HG02884 (cell line): ENCODE data around the gene CTR9.

Experiments used
- ATAC-seq: cut with Tn5 transposase; IDR thresholded peaks from one replicate; pipeline ENCODE4 v1.9.1; 2021; ENCODE audit warnings: mild to moderate bottlenecking, moderate library complexity; ENCODE audit not compliant: unreplicated experiment

The CTR9 gene

GRCh38 chr11:10742460-10743208 lies 8.4 kb upstream of the CTR9 start:
- no peak for ATAC-seq

- no peak for ATAC-seq
Measured at GRCh38 chr11:10743354-10744000, 7.6 kb upstream of the CTR9 start.

- no peak for ATAC-seq
Measured at GRCh38 chr11:10744206-10744605, 6.8 kb upstream of the CTR9 start.

GRCh38 chr11:10746871-10747270 lies 4.2 kb upstream of the CTR9 start:
- no peak for ATAC-seq

- no peak for ATAC-seq
Measured at GRCh38 chr11:10747733-10748132, 3.3 kb upstream of the CTR9 start.

GRCh38 chr11:10749476-10749875 lies 1.6 kb upstream of the CTR9 start:
- ATAC-seq = no peak

- peak; percentile 19 for ATAC-seq
Measured at GRCh38 chr11:10751581-10751940, 515 bp downstream of the CTR9 start.

- ATAC-seq = no peak
Measured at GRCh38 chr11:10752061-10752460, 1.0 kb downstream of the CTR9 start.

GRCh38 chr11:10752486-10752885 lies 1.4 kb downstream of the CTR9 start:
- ATAC-seq = no peak

GRCh38 chr11:10758957-10759356 lies 7.9 kb downstream of the CTR9 start:
- ATAC-seq = no peak

GRCh38 chr11:10761085-10761698 lies 10.1 kb downstream of the CTR9 start:
- ATAC-seq = no peak

- ATAC-seq = peak; percentile 85
Measured at GRCh38 chr11:10762185-10762584, 11.1 kb downstream of the CTR9 start.

- no peak for ATAC-seq
Measured at GRCh38 chr11:10762913-10763421, 11.9 kb downstream of the CTR9 start.

GRCh38 chr11:10763766-10764165 lies 12.7 kb downstream of the CTR9 start:
- ATAC-seq = no peak

- ATAC-seq = no peak
Measured at GRCh38 chr11:10764412-10764811, 13.4 kb downstream of the CTR9 start.

- ATAC-seq = no peak
Measured at GRCh38 chr11:10770626-10771254, 19.7 kb downstream of the CTR9 start.

- no peak for ATAC-seq
Measured at GRCh38 chr11:10771457-10771856, 20.4 kb downstream of the CTR9 start.

- no peak for ATAC-seq
Measured at GRCh38 chr11:10774811-10775210, 23.8 kb downstream of the CTR9 start.

- ATAC-seq = no peak
Measured at GRCh38 chr11:10777393-10777793, 26.3 kb downstream of the CTR9 start.

- ATAC-seq = no peak
Measured at GRCh38 chr11:10777806-10778205, 26.8 kb downstream of the CTR9 start.

GRCh38 chr11:10778217-10778970 lies 27.3 kb downstream of the CTR9 start:
- no peak for ATAC-seq
